Esophagus (tissue), 2 donors: Measurements from ENCODE around the gene GATA6. TPM values are rescaled to one million over a fixed set of nuclear protein-coding genes. Genes with fewer than 3 reads are reported as not detected.
"Not testable (repeated sequence)": the region's sequence is repeated elsewhere in the genome, so short reads cannot be mapped to it uniquely, and the experiment has no call there.

ENCODE experiments used
- H3K27ac ChIP-seq, 2 donors: one replicate each; pipeline ENCODE4 v1.5.1; 2013; ENCODE audit warnings: low read depth in 2 of 2, mild to moderate bottlenecking in 2 of 2, inconsistent platforms in 1 of 2, low read length in 1 of 2, moderate library complexity in 1 of 2
- H3K27me3 ChIP-seq, 2 donors: one replicate each; pipeline ENCODE4 v1.6.1; 2013; ENCODE audit warnings: low read length in 2 of 2, control low read depth in 1 of 2, mild to moderate bottlenecking in 1 of 2; ENCODE audit not compliant: insufficient read depth in 2 of 2, control insufficient read depth in 1 of 2
- H3K36me3 ChIP-seq, 2 donors: one replicate each; pipeline ENCODE4 v1.6.1; 2013; ENCODE audit warnings: low read length in 1 of 2; ENCODE audit not compliant: control insufficient read depth in 2 of 2, insufficient read depth in 2 of 2
- H3K4me1 ChIP-seq, 2 donors: one replicate each; pipeline ENCODE4 v1.6.1; 2013; ENCODE audit warnings: low read length in 1 of 2; ENCODE audit not compliant: control insufficient read depth in 2 of 2, insufficient read depth in 2 of 2
- H3K4me3 ChIP-seq, 2 donors: one replicate each; pipeline ENCODE4 v1.5.1; 2013; ENCODE audit warnings: low read length in 2 of 2, mild to moderate bottlenecking in 2 of 2, low read depth in 1 of 2, moderate library complexity in 1 of 2
- H3K9me3 ChIP-seq, 2 donors: one replicate each; pipeline ENCODE4 v1.6.1; 2013; ENCODE audit warnings: mild to moderate bottlenecking in 2 of 2, low read depth in 1 of 2, low read length in 1 of 2, moderate library complexity in 1 of 2; ENCODE audit not compliant: control insufficient read depth in 2 of 2, insufficient read depth in 1 of 2
- WGBS, 2 donors: extraction: QIAGEN DNeasy Blood & Tissue Kit; methylation state at CpG; one replicate each; pipeline ENCODE4 v1.1.7; 2013; 5-methylcytosine and 5-hydroxymethylcytosine counted together
- polyA plus RNA-seq, 2 donors: library from polyadenylated mRNA; stranded (reverse); fragments of 200-250 nt; gene quantifications; one replicate each; pipeline ENCODE4 v1.2.3, GENCODE V29; 2013
- donor health status: healthy with polysubstance abuse.
- donor health status: Bipolar disorder and iron deficiency.

GATA6 gene
- polyA plus RNA-seq, 2 donors = 0.35 to 0.41 TPM

- no peak overlapping the region for H3K4me3 ChIP-seq
- H3K27me3 ChIP-seq = peaks cover 0 to 6% of the 10 kb centered on the region in 2 donors
- 71 to 82% methylated on average over 6 of the region's 6 CpGs for WGBS, 2 donors
- H3K27ac ChIP-seq = no peak overlapping the region
- no peaks in the 10 kb centered on the region for H3K9me3 ChIP-seq
- no peaks in the 10 kb centered on the region for H3K36me3 ChIP-seq
- no peaks in the 10 kb centered on the region for H3K4me1 ChIP-seq
Measured at GRCh38 chr18:22186484-22186971, 17.1 kb downstream of the GATA6 start.

- Histone ChIP-seq H3K27me3 (peaks cover 0 to 6% of the 10 kb centered on the region in 2 donors), H3K4me1 (no peaks in the 10 kb centered on the region), H3K9me3 (no peaks in the 10 kb centered on the region), H3K4me3 (no peak overlapping the region), H3K27ac (no peak overlapping the region), H3K36me3 (no peaks in the 10 kb centered on the region)
- 73 to 86% methylated on average over 11 of the region's 11 CpGs for WGBS, 2 donors
Measured at GRCh38 chr18:22188559-22189267, 19.3 kb downstream of the GATA6 start.

GRCh38 chr18:22189449-22190166 lies 20.2 kb downstream of the GATA6 start:
- no peaks in the 10 kb centered on the region for H3K4me1 ChIP-seq
- no peaks in the 10 kb centered on the region for H3K36me3 ChIP-seq
- 72 to 93% methylated on average over 11 of the region's 11 CpGs for WGBS, 2 donors
- H3K27ac ChIP-seq = no peak overlapping the region
- H3K9me3 ChIP-seq = no peaks in the 10 kb centered on the region
- H3K4me3 ChIP-seq = no peak overlapping the region
- peaks cover 0 to 6% of the 10 kb centered on the region in 2 donors for H3K27me3 ChIP-seq

GRCh38 chr18:22191346-22191695 lies 21.9 kb downstream of the GATA6 start:
- Histone ChIP-seq H3K27ac (no peak overlapping the region), H3K27me3 (peaks cover 0 to under 1% of the 10 kb centered on the region in 2 donors), H3K4me1 (no peaks in the 10 kb centered on the region), H3K4me3 (no peak overlapping the region), H3K36me3 (no peaks in the 10 kb centered on the region), H3K9me3 (no peaks in the 10 kb centered on the region)
- 69 to 75% methylated on average over 5 of the region's 5 CpGs for WGBS, 2 donors

GRCh38 chr18:22191923-22192322 lies 22.5 kb downstream of the GATA6 start:
- no peaks in the 10 kb centered on the region for H3K9me3 ChIP-seq
- H3K36me3 ChIP-seq = no peaks in the 10 kb centered on the region
- H3K27ac ChIP-seq = no peak overlapping the region
- H3K4me1 ChIP-seq = no peaks in the 10 kb centered on the region
- H3K27me3 ChIP-seq = no peaks in the 10 kb centered on the region
- WGBS, 2 donors = 67 to 70% methylated on average over 4 of the region's 4 CpGs
- H3K4me3 ChIP-seq = no peak overlapping the region

- Histone ChIP-seq H3K36me3 (no peaks in the 10 kb centered on the region), H3K27ac (no peak overlapping the region), H3K27me3 (no peaks in the 10 kb centered on the region), H3K9me3 (no peaks in the 10 kb centered on the region), H3K4me3 (no peak overlapping the region), H3K4me1 (no peaks in the 10 kb centered on the region)
- 63 to 79% methylated on average over 9 of the region's 9 CpGs for WGBS, 2 donors
Measured at GRCh38 chr18:22193466-22193865, 24.1 kb downstream of the GATA6 start.

GRCh38 chr18:22194151-22194598 lies 24.8 kb downstream of the GATA6 start:
- H3K4me1 ChIP-seq = no peaks in the 10 kb centered on the region
- H3K4me3 ChIP-seq = no peak overlapping the region
- WGBS, 2 donors = 46 to 76% methylated on average over 7 of the region's 7 CpGs
- H3K27me3 ChIP-seq = no peaks in the 10 kb centered on the region
- no peaks in the 10 kb centered on the region for H3K9me3 ChIP-seq
- no peak overlapping the region for H3K27ac ChIP-seq
- H3K36me3 ChIP-seq = no peaks in the 10 kb centered on the region

- 82 to 92% methylated on average over 11 of the region's 11 CpGs for WGBS, 2 donors
- H3K27ac ChIP-seq = no peak overlapping the region
- no peaks in the 10 kb centered on the region for H3K4me1 ChIP-seq
Measured at GRCh38 chr18:22195052-22195451, 25.7 kb downstream of the GATA6 start.

GRCh38 chr18:22196943-22197342 lies 27.6 kb downstream of the GATA6 start:
- not testable (repeated sequence) for H3K27me3 ChIP-seq, H3K4me1 ChIP-seq, H3K4me3 ChIP-seq, H3K36me3 ChIP-seq, H3K27ac ChIP-seq, H3K9me3 ChIP-seq
- WGBS, 2 donors = 83 to 85% methylated on average over 5 of the region's 5 CpGs

More at GRCh38 chr18:22195052-22195451, 25.7 kb downstream of the GATA6 start:
- H3K27me3 ChIP-seq = no peaks in the 10 kb centered on the region
- H3K4me3 ChIP-seq = no peak overlapping the region
- no peaks in the 10 kb centered on the region for H3K9me3 ChIP-seq
- no peaks in the 10 kb centered on the region for H3K36me3 ChIP-seq
